ENCODE data around the gene DDX27. TPM values are rescaled to one million over a fixed set of nuclear protein-coding genes. Genes with fewer than 3 reads are reported as not detected.

DDX27 gene
- total and polyA plus RNA-seq, 2 of the 8 experiments (the other 6 are each of a cell fraction or from before 2014, with no cell fraction given) = 42.7 to 51.0 TPM

- TF ChIP-seq CTCF (IDR thresholded peaks at IDR 0.05; ENCODE audit: control extremely low read depth in 1 of 3, insufficient read depth in 1 of 3, low read depth in 1 of 3, low read length in 3 of 3) = no peak
- TF ChIP-seq TAF1 (IDR thresholded peaks at IDR 0.05; ENCODE audit: low read depth, low read length) = no peak
Observed at GRCh38 chr20:49260218-49260617, 41.0 kb downstream of the DDX27 start (continued).

All from H1 (cell line).